OCI-LY3 (cell line): ENCODE results near the gene CDH8.

Experiments
- H2AFZ ChIP-seq: fragments of 200-600, 300-600 bp; shearing (Covaris generic); 2 replicates; pipeline ENCODE4 v1.6.0; 2014; ENCODE audit warnings: antibody characterized with exemption, low read depth, low read length
- H3K27ac ChIP-seq: fragments of 200-600, 300-600 bp; sonication (generic); 2 replicates; pipeline ENCODE4 v1.5.1; 2014; ENCODE audit warnings: mild to moderate bottlenecking, low read length, moderate library complexity, mixed read lengths
- H3K27me3 ChIP-seq: fragments of 200-600, 300-600 bp; sonication (generic); 2 replicates; pipeline ENCODE4 v1.6.1; 2014; ENCODE audit warnings: low read depth, low read length, mixed read lengths
- H3K36me3 ChIP-seq: fragments of 200-600, 300-600 bp; sonication (generic); replicated peaks from 2 replicates; pipeline ENCODE3; 2014; ENCODE audit warnings: low read depth, low read length, mixed read lengths
- H3K4me1 ChIP-seq: fragments of 300-600, 200-600 bp; sonication (generic); 2 replicates; pipeline ENCODE4 v1.6.1; 2014; ENCODE audit warnings: low read length, mixed read lengths
- H3K4me2 ChIP-seq: fragments of 200-600, 300-600 bp; sonication (generic); 2 replicates; pipeline ENCODE4 v1.6.1; 2014; ENCODE audit warnings: low read length, mixed read lengths
- H3K4me3 ChIP-seq: fragments of 300-600, 200-600 bp; sonication (generic); 2 replicates; pipeline ENCODE4 v1.5.1; 2014; ENCODE audit warnings: antibody characterized with exemption, mild to moderate bottlenecking, low read length, moderate library complexity
- H3K79me2 ChIP-seq: fragments of 300-600, 200-600 bp; shearing (Covaris generic); 2 replicates; pipeline ENCODE4 v1.6.1; 2014; ENCODE audit warnings: mild to moderate bottlenecking, low read length, mixed read lengths
- H3K9ac ChIP-seq: fragments of 300-600, 200-600 bp; shearing (Covaris generic); 2 replicates; pipeline ENCODE4 v1.6.0; 2014; ENCODE audit warnings: mild to moderate bottlenecking, low read length, moderate library complexity
- H3K9me3 ChIP-seq: fragments of 200-600, 300-600 bp; shearing (Covaris generic); 2 replicates; pipeline ENCODE4 v1.6.1; 2014; ENCODE audit warnings: low read length, mixed read lengths; ENCODE audit not compliant: insufficient read depth
- H4K20me1 ChIP-seq: fragments of 200-600, 300-600 bp; sonication (generic); 2 replicates; pipeline ENCODE4 v1.6.1; 2016; ENCODE audit warnings: low read length, mixed read lengths; ENCODE audit not compliant: insufficient read depth
- CTCF ChIP-seq: fragments of 200-600, 300-600 bp; sonication (generic); IDR thresholded peaks from 2 replicates; pipeline ENCODE4 v1.5.1; 2014; ENCODE audit warnings: antibody characterized with exemption, low read length, low read depth
- EZH2phosphoT487 ChIP-seq: fragments of 200-600 bp; shearing (Covaris generic); IDR thresholded peaks from 2 replicates; pipeline ENCODE4 v1.6.1; 2018; ENCODE audit warnings: antibody characterized with exemption, mixed run types, low read depth

Gene CDH8

GRCh38 chr16:61892531-61892930 lies 143.7 kb downstream of the CDH8 start:
- H3K4me3 ChIP-seq: no peak overlapping the region
- no peaks in the 10 kb centered on the region for H4K20me1 ChIP-seq
- TF ChIP-seq CTCF (no peak), EZH2phosphoT487 (no peak)
- no peak overlapping the region for H3K27ac ChIP-seq
- peaks cover 11% of the 10 kb centered on the region for H3K36me3 ChIP-seq
- peaks cover 35% of the 10 kb centered on the region for H3K4me1 ChIP-seq
- H3K9me3 ChIP-seq: peaks cover 7% of the 10 kb centered on the region; the same call in 1 of the 2 replicates
- H3K4me2 ChIP-seq: no peak overlapping the region
- H3K9ac ChIP-seq: no peak overlapping the region
- H3K27me3 ChIP-seq: no peaks in the 10 kb centered on the region
- H3K79me2 ChIP-seq: no peaks in the 10 kb centered on the region
- H2AFZ ChIP-seq: no peak overlapping the region

- peak overlapping the region; percentile 55 for H3K4me2 ChIP-seq
- H4K20me1 ChIP-seq: no peaks in the 10 kb centered on the region
- H3K4me1 ChIP-seq: peaks cover 40% of the 10 kb centered on the region
- TF ChIP-seq CTCF (no peak), EZH2phosphoT487 (no peak)
- H3K9me3 ChIP-seq: peaks cover 11% of the 10 kb centered on the region; the same call in 1 of the 2 replicates
- peak overlapping the region; percentile 19; the same call in 1 of the 2 replicates for H2AFZ ChIP-seq
- H3K27ac ChIP-seq: peak overlapping the region; percentile 60
- no peaks in the 10 kb centered on the region for H3K27me3 ChIP-seq
- H3K9ac ChIP-seq: peak overlapping the region; percentile 39
- H3K4me3 ChIP-seq: peak overlapping the region; percentile 40
- peaks cover 15% of the 10 kb centered on the region for H3K36me3 ChIP-seq
- no peaks in the 10 kb centered on the region for H3K79me2 ChIP-seq
These were observed 144.8 kb downstream of the CDH8 start for GRCh38 chr16:61891460-61891859.

GRCh38 chr16:61890386-61890785 lies 145.9 kb downstream of the CDH8 start:
- Histone ChIP-seq H3K9me3 (peaks cover 11% of the 10 kb centered on the region; the same call in 1 of the 2 replicates), H3K4me3 (no peak overlapping the region), H3K79me2 (no peaks in the 10 kb centered on the region), H3K4me1 (peaks cover 40% of the 10 kb centered on the region), H3K27ac (no peak overlapping the region), H2AFZ (no peak overlapping the region), H4K20me1 (no peaks in the 10 kb centered on the region), H3K9ac (no peak overlapping the region), H3K36me3 (peaks cover 15% of the 10 kb centered on the region), H3K4me2 (no peak overlapping the region), H3K27me3 (no peaks in the 10 kb centered on the region)
- TF ChIP-seq CTCF (no peak), EZH2phosphoT487 (no peak)

GRCh38 chr16:61887903-61888302 lies 148.3 kb downstream of the CDH8 start:
- H3K4me2 ChIP-seq: peak overlapping the region; percentile 63
- TF ChIP-seq CTCF (no peak), EZH2phosphoT487 (no peak)
- H3K27ac ChIP-seq: peak overlapping the region; percentile 91

More at GRCh38 chr16:61887903-61888302, 148.3 kb downstream of the CDH8 start:
- peaks cover 11% of the 10 kb centered on the region; the same call in 1 of the 2 replicates for H3K9me3 ChIP-seq
- no peaks in the 10 kb centered on the region for H3K27me3 ChIP-seq
- peak overlapping the region; percentile 43; the same call in 1 of the 2 replicates for H2AFZ ChIP-seq
- peak overlapping the region; percentile 40; the same call in 1 of the 2 replicates for H3K9ac ChIP-seq
- H3K36me3 ChIP-seq: peaks cover 15% of the 10 kb centered on the region
- peaks cover 52% of the 10 kb centered on the region for H3K4me1 ChIP-seq
- no peaks in the 10 kb centered on the region for H3K79me2 ChIP-seq
- no peaks in the 10 kb centered on the region for H4K20me1 ChIP-seq
- peak overlapping the region; percentile 40; the same call in 1 of the 2 replicates for H3K4me3 ChIP-seq
